ENCODE results near the gene MED16. TPM values are rescaled to one million over a fixed set of nuclear protein-coding genes. Genes with fewer than 3 reads are reported as not detected.
"Not testable (repeated sequence)": the region's sequence is repeated elsewhere in the genome, so short reads cannot be mapped to it uniquely, and the experiment has no call there.

The MED16 gene
- total RNA-seq, 3 donors from 2014 or later = 14.9 to 33.1 (median 32.8) TPM

DNA sequence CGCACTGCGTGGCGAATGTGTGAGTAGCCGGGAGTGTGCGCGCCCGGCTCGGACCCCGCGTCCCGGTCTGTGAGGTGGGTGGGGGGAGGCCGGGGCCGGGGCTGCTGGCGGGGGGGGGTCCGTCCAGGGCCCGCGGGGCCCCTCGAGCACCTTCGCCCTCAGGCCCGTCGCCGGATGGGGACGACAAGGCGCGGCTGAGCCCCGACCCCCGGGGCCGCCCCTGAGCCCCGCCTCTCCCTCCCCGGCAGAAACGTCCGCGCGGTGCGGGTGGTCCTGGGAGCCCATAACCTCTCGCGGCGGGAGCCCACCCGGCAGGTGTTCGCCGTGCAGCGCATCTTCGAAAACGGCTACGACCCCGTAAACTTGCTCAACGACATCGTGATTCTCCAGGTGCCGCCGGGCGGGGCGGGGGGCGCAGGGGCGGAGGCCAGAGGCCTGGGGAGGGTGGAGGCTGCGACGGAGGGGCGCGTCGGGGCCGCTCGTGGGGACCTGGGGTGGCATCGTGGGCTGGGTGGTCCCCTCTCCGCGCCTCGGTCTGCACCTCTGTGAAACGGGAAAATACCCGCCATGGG lies 39.9 kb downstream of the MED16 start:
- intact Hi-C loops (cut with DNase I; ENCODE audit: low total_unique reads) = no loop called here
- Histone ChIP-seq H3K4me1 (no peaks in the 10 kb centered on the region), H3K27me3 (peaks cover 6 to 21% of the 10 kb centered on the region in 2 donors), H3K4me3 (peak overlapping the region in 1 of 3 donors; percentile 35), H3K27ac (no peak overlapping the region), H3K36me3 (no peaks in the 10 kb centered on the region), H3K9me3 (no peaks in the 10 kb centered on the region)
- DNase-seq (ENCODE audit: low spot score in 2 of 2) = no peak
- TF ChIP-seq, protein P1, sequence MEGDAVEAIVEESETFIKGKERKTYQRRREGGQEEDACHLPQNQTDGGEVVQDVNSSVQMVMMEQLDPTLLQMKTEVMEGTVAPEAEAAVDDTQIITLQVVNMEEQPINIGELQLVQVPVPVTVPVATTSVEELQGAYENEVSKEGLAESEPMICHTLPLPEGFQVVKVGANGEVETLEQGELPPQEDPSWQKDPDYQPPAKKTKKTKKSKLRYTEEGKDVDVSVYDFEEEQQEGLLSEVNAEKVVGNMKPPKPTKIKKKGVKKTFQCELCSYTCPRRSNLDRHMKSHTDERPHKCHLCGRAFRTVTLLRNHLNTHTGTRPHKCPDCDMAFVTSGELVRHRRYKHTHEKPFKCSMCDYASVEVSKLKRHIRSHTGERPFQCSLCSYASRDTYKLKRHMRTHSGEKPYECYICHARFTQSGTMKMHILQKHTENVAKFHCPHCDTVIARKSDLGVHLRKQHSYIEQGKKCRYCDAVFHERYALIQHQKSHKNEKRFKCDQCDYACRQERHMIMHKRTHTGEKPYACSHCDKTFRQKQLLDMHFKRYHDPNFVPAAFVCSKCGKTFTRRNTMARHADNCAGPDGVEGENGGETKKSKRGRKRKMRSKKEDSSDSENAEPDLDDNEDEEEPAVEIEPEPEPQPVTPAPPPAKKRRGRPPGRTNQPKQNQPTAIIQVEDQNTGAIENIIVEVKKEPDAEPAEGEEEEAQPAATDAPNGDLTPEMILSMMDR (IDR thresholded peaks at IDR 0.05) = no peak
- TF ChIP-seq POLR2AphosphoS5 (IDR thresholded peaks at IDR 0.05) = no peak
- TF ChIP-seq POLR2A (IDR thresholded peaks at IDR 0.05) = no peak

DNA sequence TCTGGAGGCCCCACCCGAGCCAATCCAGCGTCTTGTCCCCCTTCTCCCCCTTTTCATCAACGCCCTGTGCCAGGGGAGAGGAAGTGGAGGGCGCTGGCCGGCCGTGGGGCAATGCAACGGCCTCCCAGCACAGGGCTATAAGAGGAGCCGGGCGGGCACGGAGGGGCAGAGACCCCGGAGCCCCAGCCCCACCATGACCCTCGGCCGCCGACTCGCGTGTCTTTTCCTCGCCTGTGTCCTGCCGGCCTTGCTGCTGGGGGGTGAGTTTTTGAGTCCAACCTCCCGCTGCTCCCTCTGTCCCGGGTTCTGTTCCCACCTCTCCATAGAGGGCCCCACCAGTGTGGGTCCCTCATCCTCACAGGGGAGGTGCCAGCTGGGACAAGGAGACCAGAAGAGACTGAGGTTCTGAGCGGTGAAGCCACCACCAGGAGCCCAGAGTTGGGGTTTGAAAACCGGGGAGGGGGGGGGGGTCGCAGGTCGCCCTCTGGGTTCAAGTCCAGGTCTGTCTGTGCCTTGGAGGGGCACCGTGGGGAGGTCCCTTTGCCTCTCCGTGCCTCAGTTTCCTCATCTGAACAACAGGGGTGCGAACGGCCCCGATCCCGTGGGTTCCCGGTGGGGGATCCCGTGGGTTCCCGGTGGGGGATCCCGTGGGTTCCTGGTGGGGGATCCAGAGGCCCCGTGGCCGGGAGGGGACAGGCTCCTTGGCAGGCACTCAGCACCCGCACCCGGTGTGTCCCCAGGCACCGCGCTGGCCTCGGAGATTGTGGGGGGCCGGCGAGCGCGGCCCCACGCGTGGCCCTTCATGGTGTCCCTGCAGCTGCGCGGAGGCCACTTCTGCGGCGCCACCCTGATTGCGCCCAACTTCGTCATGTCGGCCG lies 40.6 kb downstream of the MED16 start, which contains the start of gene ELANE:
TSS of gene ELANE (plus strand) at position 168 of the 878 bp plus-strand sequence. CDS start at position 194, 26 bp downstream.
- DNase-seq (ENCODE audit: low spot score in 2 of 2) = no peak
- H3K4me3 ChIP-seq = peak within 1 kb of the TSS in 1 of 3 donors; percentile 35
- no peaks in the 10 kb centered on the region for H3K9me3 ChIP-seq
- TF ChIP-seq, protein P1 (IDR thresholded peaks at IDR 0.05) = no peak
- no peak for TF ChIP-seq POLR2AphosphoS5 (IDR thresholded peaks at IDR 0.05)
- no peak for TF ChIP-seq POLR2A (IDR thresholded peaks at IDR 0.05)
- peaks cover 6 to 21% of the 10 kb centered on the region in 2 donors for H3K27me3 ChIP-seq
- intact Hi-C loops (cut with DNase I; ENCODE audit: low total_unique reads) = no loop called here
- H3K27ac ChIP-seq = peak within 1 kb of the TSS; percentile 77 to 80
- H3K36me3 ChIP-seq = no peaks in the 10 kb centered on the region
- no peaks in the 10 kb centered on the region for H3K4me1 ChIP-seq

DNA sequence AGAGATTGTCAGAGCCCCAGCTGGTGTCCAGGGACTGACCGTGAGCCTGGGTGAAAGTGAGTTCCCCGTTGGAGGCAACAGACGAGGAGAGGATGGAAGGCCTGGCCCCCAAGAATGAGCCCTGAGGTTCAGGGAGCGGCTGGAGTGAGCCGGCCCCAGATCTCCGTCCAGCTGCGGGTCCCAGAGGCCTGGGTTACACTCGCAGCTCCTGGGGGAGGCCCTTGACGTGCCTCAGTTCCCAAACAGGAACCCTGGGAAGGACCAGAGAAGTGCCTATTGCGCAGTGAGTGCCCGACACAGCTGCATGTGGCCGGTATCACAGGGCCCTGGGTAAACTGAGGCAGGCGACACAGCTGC lies 42.0 kb downstream of the MED16 start:
- TF ChIP-seq POLR2AphosphoS5 (IDR thresholded peaks at IDR 0.05) (no peak), POLR2A (IDR thresholded peaks at IDR 0.05) (no peak)
- TF ChIP-seq, protein P1 (IDR thresholded peaks at IDR 0.05) = no peak
- peaks cover 6 to 27% of the 10 kb centered on the region in 2 donors for H3K27me3 ChIP-seq
- no peaks in the 10 kb centered on the region for H3K36me3 ChIP-seq
- peak overlapping the region; percentile 77 to 80 for H3K27ac ChIP-seq
- DNase-seq (ENCODE audit: low spot score in 2 of 2) = no peak
- H3K4me1 ChIP-seq = no peaks in the 10 kb centered on the region
- H3K4me3 ChIP-seq = peak overlapping the region in 2 of 3 donors; percentile 7 to 50
- no peaks in the 10 kb centered on the region for H3K9me3 ChIP-seq
- intact Hi-C loops (cut with DNase I; ENCODE audit: low total_unique reads) = no loop called here

DNA sequence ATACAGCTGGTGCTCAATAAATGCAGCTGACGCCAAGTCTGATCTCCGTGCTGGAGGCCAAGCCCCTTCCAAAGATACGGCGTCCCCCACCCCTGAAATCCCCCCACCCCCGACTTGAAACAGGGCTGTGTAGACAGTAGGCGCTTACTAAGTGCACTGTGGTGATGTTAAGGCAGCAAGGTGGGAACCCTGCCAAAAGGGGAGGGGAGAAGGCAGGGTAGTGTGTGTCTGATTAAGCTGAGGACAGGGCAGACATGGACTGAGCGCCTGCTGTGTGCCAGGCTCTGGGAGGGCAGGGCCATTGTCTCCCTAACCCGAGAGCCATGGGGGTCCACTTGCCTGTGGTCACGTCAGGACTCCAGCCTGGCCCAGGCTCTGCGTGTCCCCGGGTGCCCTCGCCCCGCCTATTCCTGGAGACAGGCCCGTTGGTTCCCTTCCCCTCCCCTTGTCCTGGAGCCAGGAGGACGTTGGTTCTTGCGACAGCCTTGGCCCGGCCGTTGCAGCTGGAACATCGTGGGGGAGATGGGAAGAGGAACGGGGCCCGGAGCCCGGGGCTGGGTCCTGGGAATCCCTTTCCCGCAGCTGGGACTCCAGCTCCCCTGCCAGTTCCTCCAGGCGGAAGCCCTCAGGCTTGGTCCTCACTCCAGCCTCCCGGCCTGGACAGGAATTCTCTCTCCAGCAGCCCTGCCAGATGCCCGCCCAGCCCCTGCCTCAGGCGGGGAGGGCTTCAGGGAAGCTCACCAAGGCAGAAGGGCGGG lies 42.6 kb downstream of the MED16 start:
- Histone ChIP-seq H3K27me3 (peaks cover 6 to 28% of the 10 kb centered on the region in 2 donors), H3K27ac (peak overlapping the region; percentile 77 to 80), H3K4me3 (peak overlapping the region in 2 of 3 donors; percentile 7 to 50), H3K9me3 (no peaks in the 10 kb centered on the region), H3K4me1 (no peaks in the 10 kb centered on the region), H3K36me3 (no peaks in the 10 kb centered on the region)
- TF ChIP-seq POLR2AphosphoS5 (IDR thresholded peaks at IDR 0.05) (peak; percentile 71 to 97 (median 93)), POLR2A (IDR thresholded peaks at IDR 0.05) (no peak)
- TF ChIP-seq, protein P1 (IDR thresholded peaks at IDR 0.05) = no peak
- peak; percentile 84 to 92 for DNase-seq (ENCODE audit: low spot score in 2 of 2)
- intact Hi-C loops (cut with DNase I; ENCODE audit: low total_unique reads) = no loop called here

DNA sequence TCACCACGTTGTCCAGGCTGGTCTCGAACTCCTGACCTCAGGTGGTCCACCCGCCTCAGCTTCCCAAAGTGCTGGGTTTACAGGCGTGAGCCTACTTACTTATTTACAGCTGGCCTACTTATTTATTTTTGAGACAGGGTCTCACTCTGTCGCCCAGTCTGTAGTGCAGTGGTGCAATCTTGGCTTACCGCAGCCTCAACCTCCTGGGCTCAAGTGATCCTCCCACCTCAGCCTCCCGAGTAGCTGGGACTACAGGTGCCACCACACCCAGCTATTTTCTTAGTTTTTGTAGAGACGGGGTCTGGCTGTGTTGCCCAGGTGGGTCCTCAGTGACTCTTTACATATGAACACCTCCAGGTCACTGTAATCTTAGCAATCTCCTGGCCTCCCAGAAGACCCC lies 43.8 kb downstream of the MED16 start:
- H3K4me3 ChIP-seq; intact Hi-C loops (cut with DNase I; ENCODE audit: low total_unique reads); H3K9me3 ChIP-seq; H3K36me3 ChIP-seq; DNase-seq (ENCODE audit: low spot score in 2 of 2); H3K4me1 ChIP-seq; H3K27ac ChIP-seq: not testable (repeated sequence)
- peaks cover 6 to 28% of the 10 kb centered on the region in 2 donors for H3K27me3 ChIP-seq
